Activated CD8-positive, alpha-beta T cell treated with anti-CD3 and anti-CD28 coated beads for 36 hours (primary cell): ENCODE data around the gene ADAMTS4. TPM values are rescaled to one million over a fixed set of nuclear protein-coding genes. Genes with fewer than 3 reads are reported as not detected.
A peak's percentile ranks its signal among the peaks of the same experiment; 100 is the strongest.

Source experiments
- ATAC-seq: fragments of 200-7000 bp; cut with Tn5 transposase; one replicate; pipeline ENCODE4 v1.10.0; 2021; ENCODE audit warnings: mild to moderate bottlenecking, moderate library complexity
- CTCF ChIA-PET: fragments of 350-600 bp; sonication (Branson Sonifier 250); formaldehyde crosslinking; loops from one replicate; lab custom pipeline; 2021; ENCODE audit warnings: antibody characterized with exemption; lab: Charles Lee
- POLR2A ChIA-PET: fragments of 350-600 bp; sonication (Branson Sonifier 250); formaldehyde crosslinking; loops from one replicate; lab custom pipeline; 2021; ENCODE audit warnings: antibody characterized with exemption; lab: Charles Lee
- DNase-seq: peaks from one replicate; pipeline ENCODE4 v3.0.0-alpha.2; 2020
- H3K27ac Mint-ChIP-seq: one replicate; pipeline ENCODE4 v1.8.0; 2021; ENCODE audit warnings: mild to moderate bottlenecking, mixed read lengths
- H3K27me3 Mint-ChIP-seq: one replicate; pipeline ENCODE4 v1.8.0; 2021; ENCODE audit warnings: mixed read lengths
- H3K36me3 Mint-ChIP-seq: one replicate; pipeline ENCODE4 v1.8.0; 2021; ENCODE audit warnings: low read depth, mixed read lengths
- H3K4me1 Mint-ChIP-seq: one replicate; pipeline ENCODE4 v1.8.0; 2021; ENCODE audit warnings: low read depth, mixed read lengths
- H3K4me3 Mint-ChIP-seq: one replicate; pipeline ENCODE4 v1.8.0; 2021; ENCODE audit warnings: mild to moderate bottlenecking, moderate library complexity, mixed read lengths
- H3K9me3 Mint-ChIP-seq: one replicate; pipeline ENCODE4 v1.8.0; 2021; ENCODE audit warnings: mixed read lengths
- CTCF ChIP-seq: fragments of 200-600 bp; IDR thresholded peaks from one replicate; pipeline ENCODE4 v1.8.0; 2022; ENCODE audit warnings: antibody characterized with exemption, mild to moderate bottlenecking
- intact Hi-C: fragments of 100-400 bp; cut with micrococcal nuclease; formaldehyde crosslinking; loops from one replicate; pipeline ENCODE4 v1.10.0; 2022
- total RNA-seq, 2 experiments: library from RNA; stranded (reverse); gene quantifications; one replicate each; pipeline ENCODE4 v1.2.3, GENCODE V29; 2021

The ADAMTS4 gene
- total RNA-seq, 2 experiments from 2014 or later, result 1.1 to 1.8 TPM

GRCh38 chr1:161193561-161194235, 5.2 kb downstream of the ADAMTS4 start:
- DNase-seq (no peak), ATAC-seq (no peak)
- Mint-ChIP-seq H3K27me3 (no peaks in the 10 kb centered on the region), H3K4me1 (peaks cover 19% of the 10 kb centered on the region), H3K9me3 (no peaks in the 10 kb centered on the region), H3K4me3 (no peak overlapping the region), H3K36me3 (no peaks in the 10 kb centered on the region), H3K27ac (no peak overlapping the region)
- CTCF ChIA-PET, result interaction anchor here (0.6 to 5.2 kb wide), 8 partner anchors 8 to 189 kb away, joined by 3 to 76 read pairs (median 40); partner anchors contain the start of genes APOA2, NDUFS2, PPOX and TOMM40L
- intact Hi-C loops, result loop anchor here (10.0 kb wide), 1 partner anchor 111 kb away; the partner anchor contains the start of gene MPZ
- POLR2A ChIA-PET, result interaction anchor here (0.8 to 4.0 kb wide), 4 partner anchors 8 to 72 kb away, joined by 3 to 29 read pairs (median 4); partner anchors contain the start of genes NDUFS2 and TOMM40L
- TF ChIP-seq CTCF, result no peak

GRCh38 chr1:161192476-161193465, 6.1 kb downstream of the ADAMTS4 start:
- CTCF ChIA-PET, result interaction anchor here (0.6 to 5.2 kb wide), 23 partner anchors 10 to 196 kb away, joined by 3 to 76 read pairs (median 5); partner anchors contain the start of genes APOA2, FCER1G, NDUFS2 and NIT1
- no peak overlapping the region for H3K4me3 Mint-ChIP-seq

GRCh38 chr1:161191971-161192370, 6.9 kb downstream of the ADAMTS4 start:
- Mint-ChIP-seq H3K4me1 (peaks cover 31% of the 10 kb centered on the region), H3K4me3 (no peak overlapping the region), H3K27ac (no peak overlapping the region), H3K36me3 (no peaks in the 10 kb centered on the region), H3K27me3 (no peaks in the 10 kb centered on the region), H3K9me3 (no peaks in the 10 kb centered on the region)
- ChIA-PET POLR2A (interaction anchor here (0.6 to 4.0 kb wide), 8 partner anchors 9 to 46 kb away, joined by 3 to 29 read pairs (median 5); partner anchors contain the start of genes B4GALT3, NDUFS2 and NR1I3), CTCF (interaction anchor here (0.6 to 5.2 kb wide), 23 partner anchors 10 to 196 kb away, joined by 3 to 76 read pairs (median 5); partner anchors contain the start of genes APOA2, FCER1G, NDUFS2 and NIT1)
- ATAC-seq, result no peak
- no peak for TF ChIP-seq CTCF
- intact Hi-C loops, result loop anchor here (10.0 kb wide), 1 partner anchor 113 kb away; the partner anchor contains the start of gene MPZ
- no peak for DNase-seq

More at GRCh38 chr1:161192476-161193465, 6.1 kb downstream of the ADAMTS4 start:
- DNase-seq, result peak; percentile 81
- Mint-ChIP-seq H3K9me3 (no peaks in the 10 kb centered on the region), H3K27me3 (no peaks in the 10 kb centered on the region), H3K4me1 (peaks cover 23% of the 10 kb centered on the region), H3K36me3 (no peaks in the 10 kb centered on the region), H3K27ac (peak overlapping the region; percentile 78)
- intact Hi-C loops, result loop anchor here (10.0 kb wide), 1 partner anchor 112 kb away; the partner anchor contains the start of gene MPZ
- POLR2A ChIA-PET, result interaction anchor here (0.6 to 4.0 kb wide), 7 partner anchors 9 to 45 kb away, joined by 3 to 29 read pairs (median 3); partner anchors contain the start of genes B4GALT3, NDUFS2 and NR1I3
- peak; percentile 95 for ATAC-seq
- TF ChIP-seq CTCF, result peak; percentile 92

GRCh38 chr1:161190962-161191521, 7.8 kb downstream of the ADAMTS4 start:
- ATAC-seq (no peak), DNase-seq (no peak)
- ChIA-PET POLR2A (interaction anchor here (0.9 to 4.0 kb wide), 5 partner anchors 8 to 34 kb away, joined by 4 to 29 read pairs (median 7); partner anchors contain the start of genes B4GALT3 and NDUFS2), CTCF (interaction anchor here (1.0 to 5.2 kb wide), 14 partner anchors 8 to 197 kb away, joined by 3 to 76 read pairs (median 16); partner anchors contain the start of genes APOA2, FCER1G, NDUFS2 and NIT1)
- H3K9me3 Mint-ChIP-seq, result no peaks in the 10 kb centered on the region
- no peaks in the 10 kb centered on the region for H3K27me3 Mint-ChIP-seq
- no peaks in the 10 kb centered on the region for H3K36me3 Mint-ChIP-seq
- no peak overlapping the region for H3K4me3 Mint-ChIP-seq
- H3K27ac Mint-ChIP-seq, result no peak overlapping the region
- no peak for TF ChIP-seq CTCF
- intact Hi-C loops, result loop anchor here (10.0 kb wide), 1 partner anchor 114 kb away; the partner anchor contains the start of gene MPZ
- peaks cover 39% of the 10 kb centered on the region for H3K4me1 Mint-ChIP-seq
